GM21825 (cell line): Measurements from ENCODE around the gene CNTLN.
"Not testable (repeated sequence)": the region's sequence is repeated elsewhere in the genome, so short reads cannot be mapped to it uniquely, and the experiment has no call there.

Experiments used
- ATAC-seq: cut with Tn5 transposase; IDR thresholded peaks from one replicate; pipeline ENCODE4 v1.9.1; 2021; ENCODE audit warnings: mild to moderate bottlenecking, moderate library complexity; ENCODE audit not compliant: unreplicated experiment

Gene CNTLN

GRCh38 chr9:17134396-17135294 lies at the start of gene CNTLN:
Gene CNTLN, plus strand, starts transcription at chr9:17135040. Its CDS starts 26 bp downstream, at chr9:17135066.
- ATAC-seq = no peak

GRCh38 chr9:17088566-17088965 lies 46.3 kb upstream of the CNTLN start:
- ATAC-seq = no peak

- no peak for ATAC-seq
Measured at GRCh38 chr9:17090041-17090440, 44.8 kb upstream of the CNTLN start.

- ATAC-seq = no peak
Measured at GRCh38 chr9:17116400-17116837, 18.4 kb upstream of the CNTLN start.

GRCh38 chr9:17117372-17117771 lies 17.5 kb upstream of the CNTLN start:
- no peak for ATAC-seq

GRCh38 chr9:17120203-17120602 lies 14.6 kb upstream of the CNTLN start:
- ATAC-seq = no peak

GRCh38 chr9:17121264-17121663 lies 13.6 kb upstream of the CNTLN start:
- no peak for ATAC-seq

- ATAC-seq = no peak
Measured at GRCh38 chr9:17130291-17130690, 4.5 kb upstream of the CNTLN start.

- no peak for ATAC-seq
Measured at GRCh38 chr9:17130725-17131124, 4.1 kb upstream of the CNTLN start.

- ATAC-seq = no peak
Measured at GRCh38 chr9:17131494-17131893, 3.3 kb upstream of the CNTLN start.

- ATAC-seq = no peak
Measured at GRCh38 chr9:17135295-17136160, 688 bp downstream of the CNTLN start.

GRCh38 chr9:17137566-17137965 lies 2.7 kb downstream of the CNTLN start:
- no peak for ATAC-seq

- ATAC-seq = no peak
Measured at GRCh38 chr9:17138503-17138902, 3.7 kb downstream of the CNTLN start.

- no peak for ATAC-seq
Measured at GRCh38 chr9:17140418-17140817, 5.6 kb downstream of the CNTLN start.

GRCh38 chr9:17148324-17148723 lies 13.5 kb downstream of the CNTLN start:
- no peak for ATAC-seq

- ATAC-seq = no peak
Measured at GRCh38 chr9:17159469-17159868, 24.6 kb downstream of the CNTLN start.

- no peak for ATAC-seq
Measured at GRCh38 chr9:17160327-17160726, 25.5 kb downstream of the CNTLN start.

GRCh38 chr9:17165764-17166163 lies 30.9 kb downstream of the CNTLN start:
- no peak for ATAC-seq

- ATAC-seq = no peak
Measured at GRCh38 chr9:17166346-17166745, 31.5 kb downstream of the CNTLN start.

- ATAC-seq = no peak
Measured at GRCh38 chr9:17171309-17172094, 36.7 kb downstream of the CNTLN start.

- ATAC-seq = not testable (repeated sequence)
Measured at GRCh38 chr9:17177496-17177895, 42.7 kb downstream of the CNTLN start.
